Stimulated activated CD4-positive, alpha-beta T cell treated with anti-CD3 and anti-CD28 coated beads, Interleukin-2, amount 100 ng/mL, for 48 hours (primary cell): Measurements from ENCODE around the gene REST.
"Not testable (repeated sequence)": the region's sequence is repeated elsewhere in the genome, so short reads cannot be mapped to it uniquely, and the experiment has no call there.

Experiments
- DNase-seq, 2 donors: peaks; one replicate each; pipeline ENCODE4 v3.0.0-alpha.2; 2020

Gene REST, protein sequence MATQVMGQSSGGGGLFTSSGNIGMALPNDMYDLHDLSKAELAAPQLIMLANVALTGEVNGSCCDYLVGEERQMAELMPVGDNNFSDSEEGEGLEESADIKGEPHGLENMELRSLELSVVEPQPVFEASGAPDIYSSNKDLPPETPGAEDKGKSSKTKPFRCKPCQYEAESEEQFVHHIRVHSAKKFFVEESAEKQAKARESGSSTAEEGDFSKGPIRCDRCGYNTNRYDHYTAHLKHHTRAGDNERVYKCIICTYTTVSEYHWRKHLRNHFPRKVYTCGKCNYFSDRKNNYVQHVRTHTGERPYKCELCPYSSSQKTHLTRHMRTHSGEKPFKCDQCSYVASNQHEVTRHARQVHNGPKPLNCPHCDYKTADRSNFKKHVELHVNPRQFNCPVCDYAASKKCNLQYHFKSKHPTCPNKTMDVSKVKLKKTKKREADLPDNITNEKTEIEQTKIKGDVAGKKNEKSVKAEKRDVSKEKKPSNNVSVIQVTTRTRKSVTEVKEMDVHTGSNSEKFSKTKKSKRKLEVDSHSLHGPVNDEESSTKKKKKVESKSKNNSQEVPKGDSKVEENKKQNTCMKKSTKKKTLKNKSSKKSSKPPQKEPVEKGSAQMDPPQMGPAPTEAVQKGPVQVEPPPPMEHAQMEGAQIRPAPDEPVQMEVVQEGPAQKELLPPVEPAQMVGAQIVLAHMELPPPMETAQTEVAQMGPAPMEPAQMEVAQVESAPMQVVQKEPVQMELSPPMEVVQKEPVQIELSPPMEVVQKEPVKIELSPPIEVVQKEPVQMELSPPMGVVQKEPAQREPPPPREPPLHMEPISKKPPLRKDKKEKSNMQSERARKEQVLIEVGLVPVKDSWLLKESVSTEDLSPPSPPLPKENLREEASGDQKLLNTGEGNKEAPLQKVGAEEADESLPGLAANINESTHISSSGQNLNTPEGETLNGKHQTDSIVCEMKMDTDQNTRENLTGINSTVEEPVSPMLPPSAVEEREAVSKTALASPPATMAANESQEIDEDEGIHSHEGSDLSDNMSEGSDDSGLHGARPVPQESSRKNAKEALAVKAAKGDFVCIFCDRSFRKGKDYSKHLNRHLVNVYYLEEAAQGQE

DNA sequence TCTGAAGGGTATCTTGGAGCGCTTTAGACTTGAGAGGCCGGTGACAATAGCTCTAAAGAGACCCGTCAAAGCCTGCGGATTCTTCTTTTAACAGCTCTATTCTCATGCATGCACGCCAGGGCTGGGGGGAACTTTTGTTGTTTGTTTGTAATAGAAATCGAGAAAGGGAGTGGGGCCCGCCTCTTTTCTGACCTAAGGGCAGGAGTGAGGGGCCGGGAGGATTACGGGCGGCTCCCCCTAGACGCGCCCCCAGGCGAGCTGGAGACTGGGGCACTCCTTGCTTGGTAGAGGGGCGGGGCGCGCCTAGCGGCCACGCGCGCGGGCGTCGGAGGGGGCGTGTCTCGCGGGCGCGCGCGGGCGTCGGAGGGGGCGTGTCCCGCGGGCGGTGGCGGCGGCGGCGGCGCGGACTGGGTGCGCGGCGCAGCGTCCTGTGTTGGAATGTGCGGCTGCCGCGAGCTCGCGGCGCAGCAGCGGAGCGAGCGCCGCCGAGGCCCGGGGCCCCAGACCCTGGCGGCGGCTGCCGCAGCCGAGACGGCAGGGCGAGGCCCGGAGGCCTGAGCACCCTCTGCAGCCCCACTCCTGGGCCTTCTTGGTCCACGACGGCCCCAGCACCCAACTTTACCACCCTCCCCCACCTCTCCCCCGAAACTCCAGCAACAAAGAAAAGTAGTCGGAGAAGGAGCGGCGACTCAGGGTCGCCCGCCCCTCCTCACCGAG, at the start of gene REST:
TSS of gene REST (plus strand) at position 412 of the 717 bp plus-strand sequence. CDS start 2,739 bp downstream, outside the sequence.
- peak; percentile 74 to 76 for DNase-seq

DNA sequence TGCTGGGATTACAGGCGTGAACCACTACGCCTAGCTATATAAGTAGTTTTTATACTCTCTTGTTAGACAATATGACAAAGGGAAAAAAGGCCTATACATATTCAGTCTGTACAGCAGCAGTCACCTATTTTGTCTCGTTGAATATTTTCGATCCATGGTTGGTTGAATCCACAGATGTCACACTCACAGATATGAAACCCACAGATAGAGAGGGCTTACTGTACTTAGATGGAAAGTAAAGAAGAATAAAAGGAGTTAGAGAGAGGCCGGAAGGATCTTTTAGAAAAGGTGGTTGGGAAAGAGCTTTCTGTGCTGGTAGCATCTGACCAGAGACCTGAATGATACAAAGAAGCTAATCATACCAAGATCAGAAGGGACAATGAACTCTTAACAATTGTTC, 47.9 kb upstream of the REST start:
- DNase-seq: no peak

DNA sequence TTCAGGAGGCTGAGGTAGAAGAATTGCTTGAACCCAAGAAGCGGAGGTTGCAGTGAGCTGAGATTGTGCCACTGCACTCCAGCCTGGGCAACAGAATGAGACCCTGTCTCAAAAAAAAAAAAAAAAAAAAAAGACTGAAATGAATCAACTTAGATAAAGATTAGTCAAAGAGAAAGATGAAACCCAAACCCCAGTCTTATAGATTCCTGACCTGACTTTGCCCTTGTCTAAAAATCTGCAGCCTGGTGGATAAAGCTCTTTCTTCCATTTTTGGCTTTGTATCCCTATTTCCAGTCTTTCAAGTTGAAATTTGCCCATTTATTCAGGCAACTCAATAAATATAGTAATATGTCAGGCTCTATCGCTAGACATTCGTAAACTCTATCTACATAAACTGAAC, 46.9 kb upstream of the REST start:
- no peak for DNase-seq

DNA sequence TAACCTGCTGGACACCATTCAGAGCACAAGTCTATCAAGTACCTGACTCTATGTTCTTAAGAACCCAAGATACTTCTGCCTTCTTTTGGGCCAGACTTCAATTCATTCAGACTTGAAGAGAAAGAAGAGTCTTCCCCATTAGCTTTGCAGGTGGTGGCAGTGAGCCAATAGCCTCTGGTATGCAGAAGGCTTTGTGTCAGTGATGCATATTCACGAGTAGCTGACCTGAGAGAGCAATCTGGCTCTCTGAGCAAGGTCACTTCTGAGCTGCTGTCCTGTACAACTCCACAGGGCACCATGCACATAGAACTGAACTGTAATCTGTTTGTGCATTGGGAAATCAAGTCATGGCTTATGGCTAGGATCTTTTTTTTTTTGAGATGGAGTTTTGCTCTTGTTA, 46.3 kb upstream of the REST start:
- DNase-seq: no peak

DNA sequence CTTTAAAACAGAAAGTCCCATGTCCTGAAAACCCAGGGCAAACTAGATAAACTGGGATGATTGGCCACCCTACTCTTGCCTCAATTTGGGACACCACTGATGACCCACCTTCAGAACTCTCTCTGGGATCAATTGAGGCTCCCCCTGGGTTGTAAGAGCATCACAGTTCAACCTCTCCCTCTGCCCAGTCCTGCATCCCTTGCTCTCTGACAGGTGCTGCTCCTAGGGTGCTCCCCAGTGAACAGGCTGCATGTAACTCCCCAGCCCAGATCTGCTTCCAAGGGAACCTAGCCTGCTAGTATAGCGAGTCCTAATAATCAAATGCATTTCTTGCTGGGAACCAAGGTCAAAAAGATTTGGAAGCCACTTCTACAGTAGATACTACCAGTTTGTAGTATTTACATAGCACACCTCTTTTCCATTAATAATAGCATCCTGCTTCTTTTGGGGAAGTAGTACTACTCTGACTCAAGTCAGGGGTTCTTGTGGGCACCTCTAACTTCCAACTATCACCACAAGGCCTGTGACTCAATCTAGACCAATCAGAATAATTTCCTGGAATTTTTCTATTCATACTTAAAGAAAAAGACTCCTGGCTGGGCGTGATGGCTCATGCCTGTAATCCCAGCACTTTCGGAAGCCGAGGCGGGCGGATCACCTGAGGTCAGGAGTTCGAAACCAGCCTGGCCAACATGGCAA, 44.1 kb upstream of the REST start:
- DNase-seq: peak in 1 of 2 donors; percentile 10

DNA sequence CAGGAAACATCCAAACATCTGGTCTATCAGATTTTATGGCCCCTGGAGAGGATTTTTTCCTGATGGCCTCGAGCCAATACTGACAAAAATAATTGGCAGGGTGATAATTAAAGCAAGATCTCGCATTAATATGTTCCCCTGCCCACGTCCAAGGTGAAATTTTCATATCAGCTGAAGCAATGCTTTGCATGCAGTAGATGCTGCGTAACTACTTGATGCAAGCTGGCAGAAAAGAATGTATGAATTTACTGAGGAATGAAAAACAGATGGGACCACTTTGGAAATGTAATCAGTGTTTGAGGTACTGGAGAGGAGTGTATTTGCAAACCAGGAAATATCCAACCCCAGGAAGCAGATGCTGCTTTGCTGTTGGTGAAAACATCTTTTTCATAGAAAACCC, 36.8 kb upstream of the REST start:
- DNase-seq: no peak

DNA sequence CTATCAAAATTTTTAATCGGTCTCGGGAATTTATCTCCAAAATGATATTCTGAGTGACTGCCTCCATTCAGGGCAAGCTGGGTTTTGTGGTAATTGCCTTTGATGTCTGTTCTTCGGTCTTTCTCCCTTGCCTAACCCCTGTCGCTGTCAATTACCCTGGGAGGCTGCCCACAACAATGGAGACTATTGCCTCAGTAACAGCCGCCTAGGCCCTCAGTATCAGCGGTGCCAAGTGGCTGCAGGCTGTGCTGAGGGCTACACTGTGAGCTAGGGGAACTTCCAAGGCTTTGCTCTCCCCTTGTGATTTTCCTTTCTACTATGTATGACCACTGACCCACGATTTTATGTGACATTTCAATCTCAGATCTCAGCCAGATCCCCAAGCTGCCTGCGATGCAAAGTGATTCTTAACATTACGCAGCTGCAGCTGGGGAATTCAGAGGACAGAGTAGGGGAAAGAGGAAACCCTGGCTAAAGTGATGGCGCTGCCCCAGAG, 36.3 kb upstream of the REST start:
- no peak for DNase-seq

DNA sequence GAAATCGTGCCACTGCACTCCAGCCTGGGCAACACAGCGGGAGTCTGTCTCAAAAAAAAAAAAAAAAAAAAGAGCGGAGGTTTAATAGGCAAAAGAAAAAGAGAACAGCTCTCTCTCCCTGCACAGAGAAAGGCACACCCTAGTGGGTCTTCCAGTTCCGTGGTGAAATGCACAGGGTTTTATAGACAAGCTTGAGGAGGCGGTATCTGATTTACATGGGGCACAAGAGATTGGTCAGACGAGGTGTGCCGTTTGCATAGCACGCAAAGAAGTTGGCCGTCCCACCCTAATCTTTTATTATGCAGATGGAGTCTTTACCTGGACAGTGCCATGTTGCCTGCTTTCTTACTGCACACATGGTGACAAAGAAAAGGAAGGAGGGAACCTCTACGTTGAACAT, 33.5 kb upstream of the REST start:
- no peak for DNase-seq

DNA sequence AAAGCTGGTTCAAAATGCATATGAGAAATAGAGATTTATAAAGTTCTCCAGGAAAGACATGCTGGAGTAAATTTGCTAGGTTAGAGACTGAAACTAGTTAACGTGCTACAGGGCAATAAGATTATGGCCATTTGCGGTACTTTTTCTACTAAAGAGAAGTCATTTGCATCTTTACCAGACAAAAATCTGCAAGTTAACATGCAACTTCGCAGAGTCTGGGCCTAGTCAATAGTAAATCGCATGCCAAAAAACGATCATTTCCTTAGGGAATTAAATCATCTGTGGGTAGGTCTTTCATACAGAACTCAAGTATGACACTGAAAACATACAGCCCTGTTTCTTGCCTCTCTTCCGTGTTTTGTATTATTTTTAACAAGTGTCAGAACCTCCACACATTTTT, 32.8 kb upstream of the REST start:
- no peak for DNase-seq

DNA sequence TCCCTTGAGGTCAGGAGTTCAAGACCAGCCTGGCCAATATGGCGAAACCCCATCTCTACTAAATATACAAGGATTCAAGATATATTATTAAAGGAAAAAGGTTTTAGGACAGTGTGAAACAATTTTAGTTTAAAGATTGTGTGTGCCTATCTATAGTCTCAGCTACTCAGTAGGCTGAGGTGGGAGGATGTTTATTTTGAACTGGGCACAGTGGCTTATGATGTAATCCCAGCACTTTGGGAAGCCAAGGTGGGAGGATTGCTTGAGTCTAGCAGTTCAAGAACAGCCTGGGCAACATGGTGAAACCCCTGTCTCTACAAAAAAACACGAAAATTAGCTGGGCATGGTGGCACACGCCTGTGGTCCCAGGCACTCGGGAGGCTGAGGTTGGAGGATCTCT, 31.4 kb upstream of the REST start:
- no peak for DNase-seq

DNA sequence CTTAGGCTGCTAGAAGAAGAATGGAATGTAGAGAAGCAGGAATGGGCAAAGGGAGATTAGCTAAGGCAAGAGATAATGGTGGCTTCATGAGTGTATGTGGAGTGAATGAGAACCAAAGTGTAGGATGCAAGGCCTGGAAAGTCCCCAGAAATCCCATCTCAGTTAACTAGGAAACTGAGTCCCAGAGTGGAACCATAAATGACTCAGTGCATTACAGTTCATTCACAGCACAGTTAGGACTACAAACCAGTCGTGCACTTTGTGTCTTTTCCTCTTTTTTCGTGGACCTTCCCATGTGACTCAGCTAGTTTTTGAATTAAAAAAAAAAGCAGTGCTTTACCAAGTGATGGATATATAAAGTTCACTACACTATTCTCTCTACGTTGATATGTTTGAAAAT, 27.7 kb upstream of the REST start:
- no peak for DNase-seq

DNA sequence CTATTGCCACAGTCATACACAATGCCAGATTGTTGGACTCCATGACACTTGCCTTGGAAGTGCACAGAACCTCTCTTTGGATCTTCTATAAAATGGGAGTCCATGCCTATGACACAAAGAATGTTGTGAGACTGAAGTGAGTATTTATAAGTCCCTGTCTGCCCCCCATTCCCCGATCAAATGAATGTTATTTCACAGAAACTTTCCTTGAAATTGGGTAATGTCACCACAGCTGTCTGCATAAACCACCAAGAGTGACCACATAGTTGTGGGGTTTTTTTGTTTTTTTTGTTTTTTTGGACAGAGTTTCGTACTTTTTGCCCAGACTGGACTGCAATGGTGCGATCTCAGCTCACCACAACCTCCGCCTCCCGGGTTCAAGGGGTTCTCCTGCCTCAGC, 27.1 kb upstream of the REST start:
- DNase-seq: no peak

DNA sequence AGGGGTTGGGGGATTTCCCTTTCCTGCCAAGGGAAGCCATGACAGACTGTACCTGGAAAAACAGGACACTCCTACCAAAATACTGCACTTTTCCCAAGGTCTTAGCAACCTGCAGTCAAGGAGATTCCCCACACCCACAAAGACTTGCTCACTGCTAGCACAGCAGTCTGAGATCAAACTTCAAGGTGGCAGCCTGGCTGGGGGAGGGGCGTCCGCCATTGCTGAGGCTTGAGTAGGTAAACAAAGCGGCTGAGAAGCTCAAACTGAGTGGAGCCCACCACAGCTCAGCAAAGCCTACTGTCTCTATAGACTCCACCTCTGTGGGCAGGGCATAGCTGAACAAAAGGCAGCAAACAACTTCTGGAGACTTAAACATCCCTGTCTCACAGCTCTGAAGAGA, 23.2 kb upstream of the REST start:
- DNase-seq: not testable (repeated sequence)

DNA sequence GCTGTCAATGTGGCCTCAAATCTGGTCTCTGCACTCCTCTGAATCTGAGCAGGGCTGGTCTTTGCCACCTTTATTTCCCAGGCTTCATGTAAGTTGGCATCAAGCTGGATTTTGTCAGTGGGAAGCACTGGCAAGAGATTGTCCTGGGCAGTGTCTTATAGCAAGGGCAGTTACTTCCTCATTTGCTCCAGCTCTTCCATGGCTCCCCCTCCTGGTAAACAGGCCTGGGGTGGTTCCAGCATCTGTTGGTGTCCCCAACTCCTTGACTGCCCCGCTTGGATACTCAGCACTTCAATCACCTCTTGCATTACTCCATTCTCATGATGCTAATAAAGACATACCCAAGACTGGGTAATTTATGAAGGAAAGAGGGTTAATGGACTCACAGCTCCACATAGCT, 15.0 kb upstream of the REST start:
- DNase-seq: no peak

DNA sequence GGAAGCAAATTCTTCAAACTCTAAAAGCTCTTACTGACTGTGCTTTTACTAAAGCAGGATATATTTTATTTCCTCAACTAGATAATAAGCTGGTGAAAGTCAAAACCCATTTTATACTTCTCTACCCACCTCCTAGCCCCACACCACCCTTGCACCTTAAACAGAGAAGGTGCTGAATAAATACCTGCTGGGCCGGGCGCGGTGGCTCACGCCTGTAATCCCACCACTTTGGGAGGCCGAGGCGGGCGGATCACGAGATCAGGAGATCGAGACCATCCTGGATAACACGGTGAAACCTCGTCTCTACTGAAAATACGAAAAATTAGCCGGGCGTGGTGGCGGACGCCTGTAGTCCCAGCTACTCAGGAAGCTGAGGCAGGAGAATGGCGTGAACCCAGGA, 9.9 kb upstream of the REST start:
- DNase-seq: not testable (repeated sequence)

DNA sequence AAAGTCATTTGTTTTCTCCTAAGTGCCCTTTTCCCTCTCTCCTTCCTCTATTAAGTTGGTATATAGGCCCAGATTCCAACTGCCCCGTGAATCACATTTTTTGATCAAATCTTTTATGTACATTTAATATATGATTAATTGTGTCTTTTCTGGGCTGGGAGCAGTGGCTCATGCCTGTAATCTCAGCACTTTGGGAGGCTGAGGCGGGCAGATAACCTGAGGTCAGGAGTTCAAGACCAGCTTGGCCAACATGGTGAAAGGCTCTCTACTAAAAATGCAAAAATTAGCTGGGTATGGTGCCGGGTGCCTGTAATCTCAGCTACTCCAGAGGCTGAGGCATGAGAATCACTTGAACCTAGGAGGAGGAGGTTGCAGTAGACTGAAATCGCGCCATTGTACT, 7.5 kb upstream of the REST start:
- DNase-seq: not testable (repeated sequence)

DNA sequence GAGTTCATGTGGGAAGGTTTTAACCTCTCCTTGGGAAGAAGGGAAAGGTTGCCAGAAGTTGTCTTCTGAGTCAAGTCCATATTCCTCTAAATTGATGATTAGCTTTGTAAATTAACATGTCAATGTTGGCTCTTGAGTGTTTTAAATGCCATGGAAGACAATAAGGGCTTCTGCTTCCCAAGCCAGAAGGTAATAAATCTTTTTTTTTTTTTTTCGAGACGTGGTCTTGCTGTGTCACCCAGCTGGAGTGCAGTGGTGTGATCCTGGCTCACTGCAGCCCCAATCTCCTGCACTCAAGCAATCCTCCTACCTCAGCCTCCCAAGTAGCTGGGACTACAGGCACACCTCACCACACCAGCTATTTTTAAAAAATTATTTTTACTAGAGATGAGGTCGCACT, 5.0 kb upstream of the REST start:
- no peak for DNase-seq

DNA sequence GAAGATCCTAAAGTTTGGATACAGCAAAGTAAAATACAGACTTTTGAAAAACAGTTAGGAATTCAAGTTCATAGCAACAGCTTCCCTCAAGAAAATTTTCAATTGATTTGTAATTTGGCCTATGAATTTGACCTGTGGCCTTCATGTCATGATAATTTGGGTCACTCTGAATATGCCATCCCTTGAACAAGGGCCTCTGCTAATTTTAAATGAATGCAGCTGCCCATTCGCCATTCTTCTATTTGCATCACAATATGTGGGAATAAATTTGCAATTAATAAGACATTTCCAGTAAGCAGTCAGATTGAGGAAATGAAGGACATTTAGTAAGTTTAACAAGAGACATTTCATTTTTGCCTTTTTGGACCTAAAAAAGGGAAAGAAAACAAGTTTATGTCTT, 1.9 kb upstream of the REST start:
- DNase-seq: no peak

DNA sequence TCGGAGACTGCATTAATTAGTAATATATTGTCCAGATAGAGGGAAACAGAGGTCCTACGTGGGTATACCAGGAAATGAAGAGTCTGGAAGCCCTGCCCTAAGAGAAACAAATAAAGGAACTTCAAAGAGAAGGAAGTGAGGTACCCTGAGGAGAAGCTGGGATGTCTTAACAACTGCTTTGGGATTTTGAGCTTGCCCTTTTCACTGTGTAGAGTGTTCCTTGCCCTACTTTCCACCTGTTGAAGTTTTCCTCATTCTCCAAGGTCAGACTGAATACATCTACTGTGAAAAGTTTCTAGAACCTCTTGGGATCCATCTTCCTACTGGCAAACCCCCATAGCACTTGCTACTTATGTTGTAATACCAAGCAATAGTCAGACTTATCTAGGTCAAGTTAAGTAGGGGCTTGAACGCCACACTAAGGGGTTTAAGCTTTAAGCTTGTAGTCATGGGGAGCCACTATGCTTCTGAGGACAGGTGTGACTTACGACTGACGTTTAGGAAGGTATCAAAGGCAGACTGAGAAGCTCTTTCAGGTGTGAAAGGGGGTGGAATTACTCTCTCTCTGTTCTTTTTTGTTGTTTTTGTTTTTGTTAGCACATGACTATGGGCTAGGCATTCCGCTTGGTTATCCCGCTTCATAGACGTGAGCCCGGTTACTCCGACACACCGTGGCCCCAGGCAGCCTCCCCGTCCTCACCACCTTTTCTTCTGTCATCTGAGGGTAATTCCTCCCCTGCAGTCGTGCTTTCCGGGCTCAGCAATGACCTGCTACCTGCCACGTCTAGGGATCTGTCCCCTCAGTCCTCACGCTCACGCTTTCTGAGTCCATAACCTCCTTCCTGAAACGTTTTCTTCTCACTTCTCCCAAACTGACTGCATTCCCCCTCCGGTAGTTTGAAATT, 959 bp upstream of the REST start:
- peak; percentile 3 to 7 for DNase-seq

DNA sequence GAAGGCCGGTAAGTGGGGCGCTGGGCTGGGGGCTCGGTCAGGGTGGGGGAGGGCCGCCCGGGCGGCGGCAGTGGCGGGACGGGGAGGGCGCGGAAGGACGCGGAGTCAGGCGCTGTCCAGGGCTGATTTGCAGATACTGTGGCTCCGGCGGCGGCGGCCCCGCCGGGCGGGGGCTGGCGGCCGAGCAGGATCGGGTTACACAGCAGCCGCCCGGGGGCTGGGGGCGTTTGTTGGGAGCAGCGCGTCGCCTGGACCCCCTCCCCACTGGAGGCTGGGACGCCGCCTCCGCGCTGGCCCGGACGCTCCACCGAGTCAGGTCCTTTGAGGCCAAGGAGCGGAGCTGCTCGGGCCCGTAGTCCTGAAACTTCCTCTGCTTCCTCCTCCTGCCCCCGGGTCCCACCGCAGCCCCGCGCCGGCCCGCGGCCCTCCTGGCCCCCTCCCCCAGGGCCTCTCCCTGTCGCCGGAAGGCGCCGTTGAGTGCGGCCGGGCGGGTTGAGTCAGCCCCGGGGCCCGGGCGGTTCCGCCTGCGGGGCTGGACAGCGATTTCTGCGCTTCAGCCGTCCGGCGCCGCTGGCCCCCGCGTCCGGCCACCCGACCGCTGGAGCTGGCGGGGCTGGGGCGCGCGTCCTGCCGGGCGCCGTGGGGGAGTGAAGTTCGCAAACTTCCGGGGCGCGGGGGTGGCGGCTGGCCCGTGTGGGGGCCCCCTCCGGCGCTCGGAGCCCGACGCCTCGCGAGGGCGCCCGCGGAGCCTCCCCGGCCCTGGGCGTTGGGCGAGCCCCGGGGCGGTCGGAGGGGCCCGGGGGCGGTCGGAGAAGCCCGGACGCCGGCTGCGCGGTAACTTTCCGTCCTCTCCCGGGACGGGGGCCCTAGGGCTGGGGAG, 746 bp downstream of the REST start:
- DNase-seq: peak; percentile 47 to 59
